Measurements from ENCODE around the gene KCNMA1.

KCNMA1 gene

GRCh38 chr10:77504196-77504872 lies 133.3 kb downstream of the KCNMA1 start:
- Histone ChIP-seq H3K23ac (ENCODE audit: low read depth, low read length, poor library complexity) (no peak overlapping the region), H3K4me1 (ENCODE audit: control insufficient read depth in 2 of 2, insufficient read depth in 1 of 2, low read depth in 1 of 2, low read length in 2 of 2) (peaks cover 0 to 2% of the 10 kb centered on the region in 2 donors), H3K27ac (replicated peaks; ENCODE audit: low read length) (no peak overlapping the region), H3K4ac (ENCODE audit: low read length) (no peak overlapping the region), H3K18ac (ENCODE audit: low read length) (no peak overlapping the region), H3K27me3 (ENCODE audit: control insufficient read depth in 3 of 3, insufficient read depth in 3 of 3, low read depth in 1 of 3, low read length in 3 of 3) (no peaks in the 10 kb centered on the region), H3K79me1 (ENCODE audit: low read depth, low read length) (no peaks in the 10 kb centered on the region), H2BK12ac (ENCODE audit: low read length) (no peak overlapping the region), H2BK5ac (ENCODE audit: low read length) (no peak overlapping the region), H4K91ac (ENCODE audit: low read depth, low read length, poor library complexity) (no peak overlapping the region), H2AK5ac (ENCODE audit: low read depth, low read length) (no peak overlapping the region), H2BK120ac (ENCODE audit: low read depth, low read length) (no peak overlapping the region), H3K4me3 (ENCODE audit: low read length in 2 of 2) (no peak overlapping the region), H3K9ac (ENCODE audit: low read depth, low read length, poor library complexity) (no peak overlapping the region), H4K8ac (ENCODE audit: low read depth, low read length) (no peak overlapping the region), H3K36me3 (replicated peaks in 1 of 2; ENCODE audit: control insufficient read depth in 2 of 2, insufficient read depth in 2 of 2, low read length in 2 of 2) (no peaks in the 10 kb centered on the region), H3K9me3 (replicated peaks in 1 of 2; ENCODE audit: control insufficient read depth in 2 of 2, insufficient read depth in 1 of 2, low read depth in 1 of 2, low read length in 2 of 2) (no peaks in the 10 kb centered on the region), H2BK15ac (ENCODE audit: low read length) (no peak overlapping the region), H2AFZ (ENCODE audit: low read length) (no peak overlapping the region), H3K4me2 (ENCODE audit: insufficient read depth, low read length, poor library complexity, severe bottlenecking) (no peak overlapping the region), H3K14ac (ENCODE audit: low read length) (no peak overlapping the region)
- no CpG with 5 or more reads among the region's 2 CpGs for WGBS, 2 donors (ENCODE audit: extremely low coverage in 2 of 2, insufficient read length in 2 of 2, insufficient replicate concordance in 1 of 2)
- no peak for DNase-seq (ENCODE audit: low spot score)

DNA sequence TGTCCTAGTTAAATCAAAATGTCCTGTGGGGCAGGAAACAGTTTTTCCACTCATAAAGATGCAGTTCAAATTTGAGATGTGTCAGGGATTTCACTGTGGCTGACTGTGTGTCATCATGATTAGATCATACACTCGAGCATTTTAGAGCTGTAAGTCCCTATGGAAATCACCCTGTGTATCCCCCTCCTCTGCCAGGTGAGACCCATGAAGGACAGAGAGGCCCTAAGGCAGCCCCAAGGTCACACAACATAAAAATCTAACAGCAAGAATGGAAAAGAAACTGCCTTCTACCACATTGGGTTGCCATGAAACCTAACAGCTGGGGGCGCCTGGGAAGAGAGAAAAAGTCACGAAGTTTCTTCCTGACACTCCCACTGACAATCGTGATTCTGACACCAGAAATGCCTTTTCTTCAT lies 135.8 kb downstream of the KCNMA1 start:
- H3K4ac ChIP-seq (ENCODE audit: low read length) = no peak overlapping the region
- no peak overlapping the region for H3K18ac ChIP-seq (ENCODE audit: low read length)
- no peaks in the 10 kb centered on the region for H3K36me3 ChIP-seq (replicated peaks in 1 of 2; ENCODE audit: control insufficient read depth in 2 of 2, insufficient read depth in 2 of 2, low read length in 2 of 2)
- DNase-seq (ENCODE audit: low spot score) = no peak
- H2BK120ac ChIP-seq (ENCODE audit: low read depth, low read length) = peak overlapping the region; percentile 11
- H3K4me2 ChIP-seq (ENCODE audit: insufficient read depth, low read length, poor library complexity, severe bottlenecking) = no peak overlapping the region
- no peak overlapping the region for H2BK15ac ChIP-seq (ENCODE audit: low read length)
- no peak overlapping the region for H3K14ac ChIP-seq (ENCODE audit: low read length)
- no peaks in the 10 kb centered on the region for H3K27me3 ChIP-seq (ENCODE audit: control insufficient read depth in 3 of 3, insufficient read depth in 3 of 3, low read depth in 1 of 3, low read length in 3 of 3)
- no peak overlapping the region for H3K9ac ChIP-seq (ENCODE audit: low read depth, low read length, poor library complexity)
- no peak overlapping the region for H3K27ac ChIP-seq (replicated peaks; ENCODE audit: low read length)
- H3K79me1 ChIP-seq (ENCODE audit: low read depth, low read length) = no peaks in the 10 kb centered on the region
- H4K91ac ChIP-seq (ENCODE audit: low read depth, low read length, poor library complexity) = no peak overlapping the region
- H2AFZ ChIP-seq (ENCODE audit: low read length) = no peak overlapping the region
- peaks cover under 1 to 10% of the 10 kb centered on the region in 2 donors for H3K4me1 ChIP-seq (ENCODE audit: control insufficient read depth in 2 of 2, insufficient read depth in 1 of 2, low read depth in 1 of 2, low read length in 2 of 2)
- no peak overlapping the region for H2AK5ac ChIP-seq (ENCODE audit: low read depth, low read length)
- H3K9me3 ChIP-seq (replicated peaks in 1 of 2; ENCODE audit: control insufficient read depth in 2 of 2, insufficient read depth in 1 of 2, low read depth in 1 of 2, low read length in 2 of 2) = no peaks in the 10 kb centered on the region
- no peak overlapping the region for H3K23ac ChIP-seq (ENCODE audit: low read depth, low read length, poor library complexity)
- H3K4me3 ChIP-seq (ENCODE audit: low read length in 2 of 2) = no peak overlapping the region
- no CpG with 5 or more reads among the region's 4 CpGs for WGBS, 2 donors (ENCODE audit: extremely low coverage in 2 of 2, insufficient read length in 2 of 2, insufficient replicate concordance in 1 of 2)
- peak overlapping the region; percentile 66 for H4K8ac ChIP-seq (ENCODE audit: low read depth, low read length)
- H2BK5ac ChIP-seq (ENCODE audit: low read length) = no peak overlapping the region
- H2BK12ac ChIP-seq (ENCODE audit: low read length) = no peak overlapping the region

DNA sequence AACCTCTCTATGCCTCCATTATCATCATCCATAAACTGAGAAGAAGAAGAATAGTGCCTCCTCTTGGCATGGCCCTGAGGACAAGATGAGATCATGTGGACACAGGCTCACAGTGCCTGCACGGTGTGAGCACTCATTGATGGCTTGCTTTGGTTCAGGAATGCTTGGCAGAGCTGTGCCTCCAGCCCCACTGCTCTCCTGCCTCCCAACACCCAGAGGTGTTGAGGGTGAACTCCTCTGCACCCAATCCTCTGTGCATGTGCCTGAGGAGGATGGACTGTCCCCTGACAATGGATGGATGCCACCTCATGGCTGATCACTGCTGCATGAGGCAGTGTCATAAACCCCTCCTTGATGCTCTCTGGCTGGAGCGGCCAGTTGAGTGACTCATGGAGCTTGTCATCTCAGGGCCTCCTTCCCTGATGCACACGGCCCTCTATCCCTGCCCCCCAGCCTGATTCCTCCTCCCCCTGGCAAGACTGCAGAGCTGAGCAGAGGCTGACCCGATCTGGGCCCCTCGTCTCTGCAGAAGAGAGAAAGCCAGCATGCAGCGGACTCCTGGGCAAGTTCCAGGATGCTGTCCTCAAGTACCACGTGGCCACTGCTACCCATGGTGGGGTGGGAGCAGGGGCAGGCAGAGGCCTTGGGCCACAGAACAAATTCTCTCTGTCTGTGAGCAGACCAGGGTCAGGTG lies 136.3 kb downstream of the KCNMA1 start:
- Histone ChIP-seq H3K4me2 (ENCODE audit: insufficient read depth, low read length, poor library complexity, severe bottlenecking) (no peak overlapping the region), H3K4me3 (ENCODE audit: low read length in 2 of 2) (no peak overlapping the region), H3K79me1 (ENCODE audit: low read depth, low read length) (no peaks in the 10 kb centered on the region), H3K9me3 (replicated peaks in 1 of 2; ENCODE audit: control insufficient read depth in 2 of 2, insufficient read depth in 1 of 2, low read depth in 1 of 2, low read length in 2 of 2) (no peaks in the 10 kb centered on the region), H2BK15ac (ENCODE audit: low read length) (peak overlapping the region; percentile 22), H3K27me3 (ENCODE audit: control insufficient read depth in 3 of 3, insufficient read depth in 3 of 3, low read depth in 1 of 3, low read length in 3 of 3) (no peaks in the 10 kb centered on the region), H2AK5ac (ENCODE audit: low read depth, low read length) (peak overlapping the region; percentile 52), H3K23ac (ENCODE audit: low read depth, low read length, poor library complexity) (peak overlapping the region; percentile 4), H4K91ac (ENCODE audit: low read depth, low read length, poor library complexity) (no peak overlapping the region), H2BK120ac (ENCODE audit: low read depth, low read length) (peak overlapping the region; percentile 11), H2BK5ac (ENCODE audit: low read length) (no peak overlapping the region), H3K9ac (ENCODE audit: low read depth, low read length, poor library complexity) (peak overlapping the region; percentile 34), H4K8ac (ENCODE audit: low read depth, low read length) (peak overlapping the region; percentile 77), H3K36me3 (replicated peaks in 1 of 2; ENCODE audit: control insufficient read depth in 2 of 2, insufficient read depth in 2 of 2, low read length in 2 of 2) (no peaks in the 10 kb centered on the region), H2BK12ac (ENCODE audit: low read length) (peak overlapping the region; percentile 18), H3K4ac (ENCODE audit: low read length) (no peak overlapping the region), H3K4me1 (ENCODE audit: control insufficient read depth in 2 of 2, insufficient read depth in 1 of 2, low read depth in 1 of 2, low read length in 2 of 2) (peaks cover 3 to 14% of the 10 kb centered on the region in 2 donors), H3K14ac (ENCODE audit: low read length) (no peak overlapping the region), H3K27ac (replicated peaks; ENCODE audit: low read length) (no peak overlapping the region), H2AFZ (ENCODE audit: low read length) (no peak overlapping the region), H3K18ac (ENCODE audit: low read length) (peak overlapping the region; percentile 86)
- no peak for DNase-seq (ENCODE audit: low spot score)
- no CpG with 5 or more reads among the region's 7 CpGs for WGBS, 2 donors (ENCODE audit: extremely low coverage in 2 of 2, insufficient read length in 2 of 2, insufficient replicate concordance in 1 of 2)

- no peak for DNase-seq (ENCODE audit: low spot score)
- Histone ChIP-seq H3K18ac (ENCODE audit: low read length) (no peak overlapping the region), H2BK12ac (ENCODE audit: low read length) (no peak overlapping the region), H3K36me3 (replicated peaks in 1 of 2; ENCODE audit: control insufficient read depth in 2 of 2, insufficient read depth in 2 of 2, low read length in 2 of 2) (no peaks in the 10 kb centered on the region), H2BK5ac (ENCODE audit: low read length) (no peak overlapping the region), H4K8ac (ENCODE audit: low read depth, low read length) (no peak overlapping the region), H3K27ac (replicated peaks; ENCODE audit: low read length) (no peak overlapping the region), H3K14ac (ENCODE audit: low read length) (no peak overlapping the region), H4K91ac (ENCODE audit: low read depth, low read length, poor library complexity) (no peak overlapping the region), H3K4me1 (ENCODE audit: control insufficient read depth in 2 of 2, insufficient read depth in 1 of 2, low read depth in 1 of 2, low read length in 2 of 2) (peaks cover 3 to 14% of the 10 kb centered on the region in 2 donors), H3K9me3 (replicated peaks in 1 of 2; ENCODE audit: control insufficient read depth in 2 of 2, insufficient read depth in 1 of 2, low read depth in 1 of 2, low read length in 2 of 2) (no peaks in the 10 kb centered on the region), H3K4me2 (ENCODE audit: insufficient read depth, low read length, poor library complexity, severe bottlenecking) (no peak overlapping the region), H3K4ac (ENCODE audit: low read length) (no peak overlapping the region), H2BK120ac (ENCODE audit: low read depth, low read length) (no peak overlapping the region), H2AK5ac (ENCODE audit: low read depth, low read length) (no peak overlapping the region), H3K23ac (ENCODE audit: low read depth, low read length, poor library complexity) (no peak overlapping the region), H2BK15ac (ENCODE audit: low read length) (no peak overlapping the region), H2AFZ (ENCODE audit: low read length) (no peak overlapping the region), H3K4me3 (ENCODE audit: low read length in 2 of 2) (no peak overlapping the region), H3K9ac (ENCODE audit: low read depth, low read length, poor library complexity) (no peak overlapping the region), H3K27me3 (ENCODE audit: control insufficient read depth in 3 of 3, insufficient read depth in 3 of 3, low read depth in 1 of 3, low read length in 3 of 3) (no peaks in the 10 kb centered on the region), H3K79me1 (ENCODE audit: low read depth, low read length) (no peaks in the 10 kb centered on the region)
- no CpG with 5 or more reads among the region's 4 CpGs for WGBS, 2 donors (ENCODE audit: extremely low coverage in 2 of 2, insufficient read length in 2 of 2, insufficient replicate concordance in 1 of 2)
These were observed 136.9 kb downstream of the KCNMA1 start for GRCh38 chr10:77500754-77501151.

Data from neuronal stem cell (in vitro differentiated cells).